ENCODE data around the gene GPR132.

DNA sequence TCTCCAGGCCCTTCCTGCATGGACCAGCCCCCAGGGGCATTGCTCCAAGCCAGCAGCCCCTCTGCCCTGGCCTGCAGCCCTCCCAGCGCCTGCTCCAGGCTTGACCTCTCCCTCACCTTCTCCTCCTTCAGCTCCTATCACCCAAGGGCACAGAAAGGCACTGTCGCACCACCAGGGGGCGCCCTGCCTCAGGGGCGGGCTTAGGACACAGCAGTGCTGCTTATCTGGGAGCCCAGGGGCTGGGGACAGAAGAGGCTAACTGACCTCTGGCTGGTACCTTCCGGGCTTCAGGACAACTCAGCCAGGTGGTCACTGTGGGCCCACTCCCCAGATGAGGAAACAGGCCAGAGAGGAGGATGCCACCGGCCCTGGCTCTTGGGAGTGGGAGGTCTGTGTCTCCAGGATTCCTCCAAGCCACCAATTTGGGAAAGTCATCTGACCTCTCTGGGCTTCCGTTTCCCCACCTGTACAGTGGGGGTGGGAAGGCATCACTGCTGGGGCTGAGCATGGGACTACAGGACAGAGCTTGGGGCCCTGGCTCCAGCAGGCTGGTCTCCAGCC, 25.3 kb upstream of the GPR132 start:
- TF ChIP-seq, protein P1, sequence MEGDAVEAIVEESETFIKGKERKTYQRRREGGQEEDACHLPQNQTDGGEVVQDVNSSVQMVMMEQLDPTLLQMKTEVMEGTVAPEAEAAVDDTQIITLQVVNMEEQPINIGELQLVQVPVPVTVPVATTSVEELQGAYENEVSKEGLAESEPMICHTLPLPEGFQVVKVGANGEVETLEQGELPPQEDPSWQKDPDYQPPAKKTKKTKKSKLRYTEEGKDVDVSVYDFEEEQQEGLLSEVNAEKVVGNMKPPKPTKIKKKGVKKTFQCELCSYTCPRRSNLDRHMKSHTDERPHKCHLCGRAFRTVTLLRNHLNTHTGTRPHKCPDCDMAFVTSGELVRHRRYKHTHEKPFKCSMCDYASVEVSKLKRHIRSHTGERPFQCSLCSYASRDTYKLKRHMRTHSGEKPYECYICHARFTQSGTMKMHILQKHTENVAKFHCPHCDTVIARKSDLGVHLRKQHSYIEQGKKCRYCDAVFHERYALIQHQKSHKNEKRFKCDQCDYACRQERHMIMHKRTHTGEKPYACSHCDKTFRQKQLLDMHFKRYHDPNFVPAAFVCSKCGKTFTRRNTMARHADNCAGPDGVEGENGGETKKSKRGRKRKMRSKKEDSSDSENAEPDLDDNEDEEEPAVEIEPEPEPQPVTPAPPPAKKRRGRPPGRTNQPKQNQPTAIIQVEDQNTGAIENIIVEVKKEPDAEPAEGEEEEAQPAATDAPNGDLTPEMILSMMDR (IDR thresholded peaks at IDR 0.05): peak; percentile 75 to 96 (median 94)
- no peak for TF ChIP-seq POLR2AphosphoS5 (IDR thresholded peaks at IDR 0.05)
